Kidney (tissue), 22 donors: Measurements from ENCODE around the gene INPP5D. TPM values are rescaled to one million over a fixed set of nuclear protein-coding genes. Genes with fewer than 3 reads are reported as not detected.

Experiments
- DNase-seq, 5 donors: peaks; one replicate each; pipeline ENCODE4 v3.0.0-alpha.2; 2013 to 2020
- FAIRE-seq: peaks from 2 replicates; lab custom pipeline; 2012; peaks lifted over from hg19 to GRCh38; lab: Jason Lieb, UNC
- H3K27ac ChIP-seq, 2 donors: one replicate each; pipeline ENCODE4 v1.7.0; 2013; ENCODE audit warnings: low read depth in 2 of 2, low read length in 2 of 2, inconsistent platforms in 1 of 2
- H3K27me3 ChIP-seq: one replicate; pipeline ENCODE4 v1.7.1; 2013; ENCODE audit warnings: low read length, inconsistent platforms; ENCODE audit not compliant: control insufficient read depth, insufficient read depth
- H3K36me3 ChIP-seq, 3 donors: one replicate each; pipeline versions ENCODE4 v1.7.0 to v1.7.1; 2013; ENCODE audit warnings: low read length in 3 of 3, control low read depth in 1 of 3, inconsistent platforms in 1 of 3; ENCODE audit not compliant: insufficient read depth in 3 of 3, control insufficient read depth in 2 of 3
- H3K4me1 ChIP-seq, 3 donors: one replicate each; pipeline versions ENCODE4 v1.7.0 to v1.7.1; 2013; ENCODE audit warnings: low read length in 3 of 3, inconsistent platforms in 1 of 3, low read depth in 1 of 3; ENCODE audit not compliant: control insufficient read depth in 2 of 3, insufficient read depth in 2 of 3
- H3K4me3 ChIP-seq, 3 donors: one replicate each; pipeline versions ENCODE4 v1.7.0 to v1.8.1; 2013; ENCODE audit warnings: low read length in 3 of 3, control low read depth in 1 of 3, inconsistent platforms in 1 of 3
- H3K9ac ChIP-seq, 3 donors: one replicate each; pipeline versions ENCODE4 v1.7.0 to v1.7.1; 2013; ENCODE audit warnings: low read length in 3 of 3, control low read depth in 1 of 3, inconsistent platforms in 1 of 3
- H3K9me3 ChIP-seq, 3 donors: one replicate each; pipeline versions ENCODE4 v1.7.0 to v1.7.1; 2013; ENCODE audit warnings: low read length in 3 of 3, control low read depth in 1 of 3, inconsistent platforms in 1 of 3; ENCODE audit not compliant: control insufficient read depth in 2 of 3, insufficient read depth in 1 of 3
- CTCF ChIP-seq: IDR thresholded peaks from 3 replicates; pipeline ENCODE4 v1.5.1; 2012; ENCODE audit warnings: mild to moderate bottlenecking, moderate library complexity, borderline replicate concordance; ENCODE audit not compliant: insufficient read depth; ENCODE audit errors: extremely low read depth
- intact Hi-C: fragments of 100-400 bp; cut with DNase I; formaldehyde crosslinking; loops from one replicate; pipeline ENCODE4 v1.11.1; 2022
- long read RNA-seq, 10 donors: library from polyadenylated mRNA in 1 of 10; unstranded in 1 of 10; transcript quantifications; one replicate each; pipeline ENCODE4 v2.0.0 and lab custom pipeline, GENCODE V29; 2021 to 2026
- polyA plus RNA-seq: library from polyadenylated mRNA; stranded (reverse); fragments of 350-450 nt; fragmentation: Illumina TruSeq; extraction: RNeasy Lipid Tissue Mini Kit (QIAGEN cat#74804); gene quantifications from one replicate; pipeline ENCODE4 v1.2.3, GENCODE V29; 2014; ENCODE audit warnings: low read depth, low replicate concordance; ENCODE audit not compliant: insufficient read depth
- total RNA-seq: library from RNA; stranded (reverse); fragmentation: NEBNext Ultra II Directional; extraction: Animal tissue kit (Norgen Biotek cat#: 25700); gene quantifications from one replicate; pipeline ENCODE4 v1.2.1, GENCODE V29; 2021
- donor health status: control.
- donor health status: control.
- donor health status: control.
- donor health status: control.
- donor health status: control.
- donor health status: DM: yes; HTN: yes; CAD: no.
- donor health status: Normal renal cell carcinoma (clear cell type).

Gene INPP5D
- total RNA-seq, result 29.6 TPM
- 2.6 TPM for polyA plus RNA-seq
- long read RNA-seq, donor 1, result 0 reads
- long read RNA-seq, donor 2, result 0 reads
- long read RNA-seq, donor 3, result 0 reads
- long read RNA-seq, donor 4, result 0 reads
- long read RNA-seq, donor 5, result 0 reads
- long read RNA-seq, donor 6, result 0 reads
- long read RNA-seq, donor 7, partial matches to known transcripts, result 12 of 16 reads
- long read RNA-seq, donor 7, other reads (novel, unspliced or antisense), result 4 of 16 reads
- long read RNA-seq, donor 8, result 0 reads
- long read RNA-seq, donor 9, result 0 reads
- long read RNA-seq, donor 10, full-length matches to known transcripts, result 1 of 1 reads
- long read RNA-seq, donor 10, partial matches to known transcripts, result 0 of 1 reads
- long read RNA-seq, donor 10, other reads (novel, unspliced or antisense), result 0 of 1 reads

- Histone ChIP-seq H3K36me3 (no peaks in the 10 kb centered on the region), H3K9me3 (no peaks in the 10 kb centered on the region), H3K27me3 (no peaks in the 10 kb centered on the region), H3K4me1 (peaks cover 0 to 16% (median 0%) of the 10 kb centered on the region in 3 donors), H3K9ac (peak within 1 kb of the TSS in 1 of 3 donors; percentile 53), H3K4me3 (peak within 1 kb of the TSS; percentile 37 to 62 (median 52)), H3K27ac (peak within 1 kb of the TSS; percentile 74 to 80)
- no peak for TF ChIP-seq CTCF
- DNase-seq (peak in 2 of 5 donors; percentile 44 to 84), FAIRE-seq (no peak)
- intact Hi-C loops, result no loop called here
These were observed at the start of gene INPP5D for GRCh38 chr2:233059797-233060500. INPP5D (plus strand) TSS chr2:233060342; CDS start chr2:233060479, 137 bp downstream.

- intact Hi-C loops, result no loop called here
- H3K9ac ChIP-seq, result no peak overlapping the region
- FAIRE-seq, result no peak
- H3K4me3 ChIP-seq, result peak overlapping the region in 1 of 3 donors; percentile 63
- H3K27ac ChIP-seq, result peak overlapping the region in 1 of 2 donors; percentile 26
- no peaks in the 10 kb centered on the region for H3K9me3 ChIP-seq
- H3K27me3 ChIP-seq, result no peaks in the 10 kb centered on the region
- H3K36me3 ChIP-seq, result no peaks in the 10 kb centered on the region
- DNase-seq, result no peak
- no peak for TF ChIP-seq CTCF
- peaks cover 0 to 16% (median 5%) of the 10 kb centered on the region in 3 donors for H3K4me1 ChIP-seq
These were observed 49.4 kb upstream of the INPP5D start for GRCh38 chr2:233010569-233011267.

GRCh38 chr2:233011268-233011650, 48.9 kb upstream of the INPP5D start:
- peak overlapping the region; percentile 26 to 85 for H3K27ac ChIP-seq
- H3K36me3 ChIP-seq, result no peaks in the 10 kb centered on the region
- H3K27me3 ChIP-seq, result no peaks in the 10 kb centered on the region
- no peak for TF ChIP-seq CTCF
- intact Hi-C loops, result no loop called here
- no peaks in the 10 kb centered on the region for H3K9me3 ChIP-seq
- H3K4me3 ChIP-seq, result peak overlapping the region in 1 of 3 donors; percentile 63
- FAIRE-seq, result no peak
- DNase-seq, result no peak
- peaks cover 0 to 16% (median 5%) of the 10 kb centered on the region in 3 donors for H3K4me1 ChIP-seq
- H3K9ac ChIP-seq, result no peak overlapping the region
